ENCODE measurements around the gene KLHL21.
"Not testable (repeated sequence)": the region's sequence is repeated elsewhere in the genome, so short reads cannot be mapped to it uniquely, and the experiment has no call there.

Gene KLHL21

GRCh38 chr1:6624710-6625583 is 22.3 kb upstream of the KLHL21 start, which contains the start of gene THAP3:
TSS of gene THAP3 (plus strand) at chr1:6624868. CDS start at chr1:6625219, 351 bp downstream.
- peak; percentile 95 for DNase-seq (ENCODE audit: low spot score)

DNA sequence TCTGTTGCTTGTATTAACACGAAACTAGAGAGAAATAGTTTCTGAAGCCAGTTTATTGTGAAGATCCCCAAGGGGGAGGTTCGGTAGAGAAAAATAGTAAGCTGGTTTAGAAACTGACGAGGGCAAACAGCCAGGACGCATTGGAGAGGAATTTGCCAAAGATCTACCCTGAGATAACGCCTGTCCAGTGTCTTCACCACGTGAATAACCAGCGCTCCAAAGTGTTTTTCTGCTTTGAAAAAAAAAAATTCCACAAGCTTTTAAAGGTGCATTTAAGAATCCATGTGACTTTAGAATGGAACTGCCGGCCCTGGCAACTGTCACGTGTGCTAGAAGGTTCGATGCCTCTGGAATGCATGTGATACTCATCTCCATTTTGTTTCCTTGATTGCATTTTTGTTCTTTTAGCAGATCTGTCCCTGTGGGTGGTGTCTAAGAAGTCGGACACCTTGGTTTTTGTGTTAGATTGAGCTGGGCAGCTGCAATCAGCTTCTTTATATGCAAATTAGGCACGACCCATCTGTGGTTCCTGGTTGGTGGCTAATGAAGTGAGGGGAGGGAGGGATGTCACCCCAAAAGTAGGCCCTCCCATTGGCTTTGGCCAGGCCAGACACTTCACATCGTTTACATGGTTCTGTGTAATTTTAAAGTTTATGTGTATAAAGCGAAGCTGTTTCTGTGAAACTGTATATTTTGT is 20.7 kb upstream of the KLHL21 start:
- no peak for DNase-seq (ENCODE audit: low spot score)

DNA sequence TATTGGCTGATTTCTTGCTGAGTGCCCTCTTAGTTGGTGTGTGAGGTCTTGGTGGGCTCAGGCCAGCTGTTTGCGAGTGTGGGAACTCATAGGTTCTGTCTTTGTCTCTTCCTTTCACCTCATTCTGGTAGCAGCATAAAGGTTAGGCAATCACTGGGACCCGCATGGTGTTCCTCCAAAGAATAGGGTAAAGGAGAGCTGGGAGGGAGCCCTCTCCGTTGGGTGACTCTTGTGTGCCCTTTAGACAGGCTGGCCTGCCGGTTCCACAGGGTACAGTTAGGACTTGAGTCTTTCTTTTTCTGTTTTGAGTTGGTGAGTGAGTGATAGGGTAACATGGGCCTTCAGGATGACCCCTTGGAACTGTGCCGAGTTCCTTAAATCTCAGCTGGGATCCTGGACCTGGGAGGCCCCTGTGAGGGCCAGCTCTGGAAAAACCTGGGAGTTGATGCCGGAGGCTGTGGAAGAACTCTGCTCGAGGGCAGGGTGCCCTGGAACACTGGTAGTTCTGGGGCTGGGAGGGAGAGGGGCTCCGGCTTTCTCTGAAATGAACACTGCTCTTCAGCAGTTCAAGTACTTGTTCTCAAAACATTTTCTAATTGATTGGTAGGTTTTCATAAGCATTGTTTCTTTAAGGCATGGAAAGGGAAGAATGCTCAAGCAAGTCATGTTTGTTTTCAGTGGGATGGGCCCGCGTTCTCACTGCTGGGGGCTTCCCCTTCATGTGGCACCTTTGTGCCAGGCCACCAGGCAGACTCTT is 19.9 kb upstream of the KLHL21 start:
- no peak for DNase-seq (ENCODE audit: low spot score)

DNA sequence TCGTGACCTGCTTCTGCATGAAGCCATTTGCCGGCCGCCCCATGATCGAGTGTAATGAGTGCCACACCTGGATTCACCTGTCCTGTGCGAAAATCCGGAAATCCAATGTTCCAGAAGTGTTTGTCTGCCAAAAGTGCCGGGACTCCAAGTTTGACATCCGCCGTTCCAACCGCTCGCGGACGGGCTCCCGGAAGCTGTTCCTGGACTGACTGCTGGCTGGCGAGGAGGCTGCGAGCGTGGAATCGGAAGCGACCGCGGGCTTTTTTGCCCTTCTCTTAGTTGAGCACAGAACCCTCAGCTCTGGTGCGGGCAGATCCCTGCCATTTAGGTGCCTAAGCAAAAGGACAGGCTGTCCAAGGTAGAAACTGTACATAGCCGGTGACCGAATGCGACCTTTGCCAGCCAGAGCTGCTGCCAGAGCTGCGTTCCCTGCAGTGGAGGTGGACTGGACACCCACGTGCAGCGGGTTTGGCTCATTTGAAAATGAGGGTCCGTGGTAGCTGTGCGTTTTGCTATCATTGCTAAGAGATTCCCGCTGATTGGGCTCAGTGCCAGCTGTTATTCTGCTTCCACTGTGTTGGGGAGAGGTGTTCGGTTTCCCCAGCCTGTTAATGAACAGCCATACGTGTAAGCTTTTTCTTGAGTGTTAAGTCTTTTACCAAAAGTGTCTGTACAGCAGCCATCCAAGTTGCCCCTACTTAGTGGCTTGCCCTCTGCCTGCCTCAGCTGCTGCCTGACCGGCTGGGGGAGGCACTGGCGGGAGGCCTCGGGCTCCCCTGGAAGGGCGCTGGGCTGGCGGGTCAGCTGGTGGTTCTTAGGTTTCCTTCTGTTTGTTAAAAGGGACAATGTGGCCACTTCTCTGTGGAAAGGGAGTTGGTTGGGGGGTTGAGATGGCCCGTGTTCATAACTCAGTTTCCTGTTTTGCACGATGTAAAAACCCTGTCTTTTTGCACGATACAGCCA is 19.0 kb upstream of the KLHL21 start:
- no peak for DNase-seq (ENCODE audit: low spot score)

DNA sequence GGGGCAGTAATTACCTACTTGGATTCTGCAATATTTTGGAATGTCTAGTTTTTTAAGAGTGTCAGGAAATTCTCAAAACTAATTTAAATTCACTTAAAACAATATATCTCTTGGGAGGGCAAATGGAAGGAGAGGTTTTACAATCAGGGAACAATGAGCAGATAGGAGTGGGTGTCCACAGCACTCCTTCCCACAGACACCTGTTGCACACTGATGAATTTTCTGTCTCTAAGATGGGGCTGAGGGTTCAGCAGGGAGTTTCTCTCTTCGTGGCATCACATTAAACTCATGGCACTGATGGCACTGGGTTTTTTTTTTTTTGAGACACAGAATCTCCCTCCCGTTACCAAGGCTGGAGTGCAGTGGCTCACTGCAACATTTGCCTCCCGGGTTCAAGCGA is 16.4 kb upstream of the KLHL21 start:
- no peak for DNase-seq (ENCODE audit: low spot score)

DNA sequence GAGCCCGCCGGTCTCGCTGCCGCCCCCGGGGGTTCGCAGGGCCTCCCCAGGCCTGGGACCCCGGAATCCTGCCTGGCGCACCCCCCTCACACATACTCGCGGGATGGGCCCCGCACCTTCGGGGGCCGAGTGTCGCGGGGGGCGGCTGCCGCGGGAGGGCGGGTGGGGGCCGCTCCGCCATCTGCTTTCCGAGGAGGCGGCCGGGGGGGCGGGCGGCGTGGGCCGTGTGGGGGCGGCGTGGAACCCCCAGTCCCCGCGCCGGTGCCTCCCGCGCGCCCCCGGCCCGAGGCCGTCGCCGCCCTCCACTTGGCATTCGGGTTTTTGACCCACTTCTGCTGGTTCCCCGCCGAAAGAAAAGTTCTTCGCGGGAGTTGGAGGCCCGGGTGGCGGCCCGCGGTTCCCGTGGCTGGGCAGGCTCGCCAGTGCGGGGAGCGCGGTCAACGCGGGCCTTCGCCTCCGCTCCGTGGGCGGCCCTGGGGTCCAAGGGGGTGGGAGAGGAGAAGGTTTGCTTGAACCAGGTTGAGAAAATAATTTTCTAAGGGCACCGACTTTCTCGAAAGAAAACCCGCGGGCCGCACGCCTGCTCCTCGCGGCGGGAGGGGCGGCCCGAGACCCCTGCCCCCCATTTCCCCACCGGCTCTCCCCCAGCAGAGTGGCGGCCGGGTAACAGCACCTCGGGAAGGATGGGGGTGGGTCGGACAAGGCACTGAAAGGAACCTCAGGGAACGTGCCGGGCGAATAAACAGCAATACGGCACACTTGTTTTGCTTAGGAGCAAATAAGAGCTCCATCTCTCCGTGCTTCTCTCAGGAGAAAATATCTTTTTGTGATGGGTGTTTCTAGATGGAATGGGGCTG is 12.5 kb upstream of the KLHL21 start:
- no peak for DNase-seq (ENCODE audit: low spot score)

DNA sequence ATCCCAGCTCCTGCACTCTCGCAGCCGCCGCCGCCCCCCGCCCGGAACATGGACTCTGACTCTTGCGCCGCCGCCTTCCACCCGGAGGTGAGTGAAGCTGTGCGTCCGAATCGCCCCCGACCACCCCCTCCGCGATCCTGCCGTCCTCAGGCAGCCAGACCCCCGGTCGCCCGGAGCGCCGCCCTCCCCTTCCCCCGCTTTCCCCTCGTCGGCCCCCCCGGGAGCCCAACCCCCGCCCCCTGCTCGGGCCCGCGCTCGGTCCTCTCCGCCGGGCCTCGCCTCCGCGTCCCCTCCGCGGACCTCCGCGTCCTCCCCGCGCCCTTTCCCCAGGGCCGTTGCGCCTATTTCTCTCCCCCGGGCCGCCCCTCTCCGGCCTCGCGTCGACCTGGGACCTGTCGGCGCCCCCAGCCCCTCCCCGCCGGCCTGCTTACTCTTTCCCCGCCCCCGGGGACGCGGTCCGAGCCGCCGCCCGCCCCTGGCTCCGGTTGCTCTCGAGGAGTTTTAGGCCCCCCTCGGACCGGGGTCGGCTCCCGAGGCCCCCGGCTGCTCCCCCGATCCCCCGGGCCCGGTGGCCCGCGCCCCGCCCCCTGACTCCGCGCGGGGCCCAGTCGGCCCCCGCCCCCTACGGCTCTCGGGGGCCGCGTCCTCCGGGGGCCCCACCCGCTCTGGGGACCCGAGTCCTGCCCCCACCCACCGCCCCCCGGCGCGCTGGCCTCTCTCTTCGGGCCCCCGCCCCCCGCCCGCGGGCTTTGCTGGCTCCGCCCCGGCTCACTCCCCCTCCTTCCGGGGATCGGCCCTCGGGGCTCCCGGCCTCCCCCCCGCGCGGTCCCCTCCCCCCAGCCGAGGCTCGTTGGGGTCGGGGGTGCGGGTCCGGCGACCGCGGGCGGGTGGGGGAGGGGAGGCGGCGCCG is 11.6 kb upstream of the KLHL21 start:
- peak; percentile 71 for DNase-seq (ENCODE audit: low spot score)

DNA sequence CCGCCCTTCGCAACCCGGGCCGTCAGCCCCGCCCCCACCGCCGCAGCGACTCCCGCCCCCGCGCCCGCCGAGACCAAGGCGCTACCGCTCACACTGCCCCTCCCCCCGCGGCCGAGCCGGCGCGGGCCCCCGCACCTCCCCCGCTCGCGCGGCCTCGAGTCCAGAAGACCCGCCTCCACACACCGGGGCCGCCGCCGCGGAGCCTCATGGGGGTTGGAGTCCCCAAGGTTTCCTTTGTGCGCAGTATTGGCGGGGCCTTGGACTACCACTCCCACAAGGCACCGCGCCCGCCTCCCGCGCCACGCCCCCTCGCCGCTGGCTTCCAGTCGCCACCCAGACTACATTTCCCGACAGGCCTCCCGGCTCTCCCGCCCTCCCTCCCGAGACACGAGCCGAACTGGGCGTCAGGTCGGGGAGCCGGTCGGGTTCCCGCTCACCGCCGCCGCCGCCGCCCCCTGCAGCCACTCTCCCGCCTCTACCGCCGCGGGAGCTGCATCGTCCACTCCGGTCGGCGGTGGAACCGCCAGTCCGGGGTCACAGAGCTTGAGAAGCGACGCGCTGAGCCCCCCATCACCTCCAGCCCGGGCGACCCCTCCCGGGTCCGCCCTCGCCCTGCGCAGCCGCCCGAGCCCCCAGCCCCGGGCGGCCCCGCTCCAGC is 10.8 kb upstream of the KLHL21 start, which contains the start of gene PHF13:
TSS of gene PHF13 (plus strand) at position 371 of the 658 bp plus-strand sequence. CDS start 336 bp downstream, outside the sequence.
- peak; percentile 100 for DNase-seq (ENCODE audit: low spot score)

DNA sequence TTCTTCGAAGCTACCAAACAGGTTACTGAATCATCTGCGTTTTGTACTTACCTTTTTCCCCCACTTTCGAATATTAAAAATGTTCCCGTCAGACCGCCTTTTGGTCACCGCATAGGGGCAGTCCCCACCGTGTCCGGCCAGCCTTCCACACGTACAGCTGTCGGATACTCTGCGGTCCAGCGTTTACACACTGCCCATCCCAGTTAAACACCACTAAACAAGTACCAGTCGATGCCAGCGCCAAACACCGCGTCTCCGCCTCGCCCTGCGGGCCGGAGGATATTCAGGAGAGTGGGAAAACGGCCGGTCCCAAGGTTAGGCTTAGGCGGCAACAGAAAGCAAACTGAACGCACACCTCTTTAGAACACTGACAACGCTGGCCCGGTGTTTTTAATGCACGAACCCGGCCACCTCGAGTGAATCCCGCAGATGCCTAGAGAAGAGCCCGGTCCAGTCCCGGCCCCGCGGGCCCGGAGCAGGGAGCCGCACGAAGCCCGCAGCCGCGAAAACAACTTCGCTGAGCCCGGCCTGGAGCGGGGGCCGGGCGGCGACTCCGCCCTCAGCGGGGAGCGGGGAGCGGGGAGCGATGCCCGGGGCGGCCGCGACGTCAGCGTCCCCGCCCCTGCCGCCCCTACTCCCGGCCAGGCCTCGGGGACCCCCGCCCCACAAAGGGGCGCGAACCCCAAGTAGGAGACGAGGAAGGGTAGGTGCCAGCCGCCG is 10.1 kb upstream of the KLHL21 start:
- DNase-seq (ENCODE audit: low spot score): no peak

DNA sequence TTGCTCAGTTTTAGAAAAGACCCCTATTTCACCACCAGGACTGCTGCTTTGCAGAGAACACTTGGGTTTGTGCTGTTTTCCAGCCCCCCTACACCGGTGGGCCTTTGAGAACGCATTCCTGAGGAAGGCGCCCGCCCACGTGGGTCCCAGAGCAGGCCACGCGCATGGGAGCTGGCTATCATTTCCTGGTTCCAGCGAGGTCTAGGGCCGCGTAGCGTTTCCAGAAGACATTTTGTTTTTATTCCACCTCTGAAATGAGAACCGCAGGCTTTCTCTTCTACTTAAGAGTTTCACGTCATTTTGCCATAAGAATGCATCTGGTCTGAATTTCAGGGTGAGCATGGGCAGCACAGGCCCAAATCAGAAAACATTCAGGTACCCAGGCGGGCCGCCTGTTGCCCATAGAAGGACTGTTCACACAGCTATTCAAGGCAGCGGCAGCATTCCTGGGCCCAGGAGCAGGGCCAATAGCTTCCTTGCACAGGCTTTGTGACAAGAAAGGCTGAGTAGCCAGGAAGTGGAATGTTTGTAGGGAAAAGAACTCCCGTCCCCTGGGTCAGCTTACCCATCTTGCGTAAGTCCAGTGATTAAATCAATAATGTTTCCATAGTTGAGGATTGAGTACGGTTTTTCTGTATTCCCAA is 1.4 kb upstream of the KLHL21 start:
- DNase-seq (ENCODE audit: low spot score): peak; percentile 76

DNA sequence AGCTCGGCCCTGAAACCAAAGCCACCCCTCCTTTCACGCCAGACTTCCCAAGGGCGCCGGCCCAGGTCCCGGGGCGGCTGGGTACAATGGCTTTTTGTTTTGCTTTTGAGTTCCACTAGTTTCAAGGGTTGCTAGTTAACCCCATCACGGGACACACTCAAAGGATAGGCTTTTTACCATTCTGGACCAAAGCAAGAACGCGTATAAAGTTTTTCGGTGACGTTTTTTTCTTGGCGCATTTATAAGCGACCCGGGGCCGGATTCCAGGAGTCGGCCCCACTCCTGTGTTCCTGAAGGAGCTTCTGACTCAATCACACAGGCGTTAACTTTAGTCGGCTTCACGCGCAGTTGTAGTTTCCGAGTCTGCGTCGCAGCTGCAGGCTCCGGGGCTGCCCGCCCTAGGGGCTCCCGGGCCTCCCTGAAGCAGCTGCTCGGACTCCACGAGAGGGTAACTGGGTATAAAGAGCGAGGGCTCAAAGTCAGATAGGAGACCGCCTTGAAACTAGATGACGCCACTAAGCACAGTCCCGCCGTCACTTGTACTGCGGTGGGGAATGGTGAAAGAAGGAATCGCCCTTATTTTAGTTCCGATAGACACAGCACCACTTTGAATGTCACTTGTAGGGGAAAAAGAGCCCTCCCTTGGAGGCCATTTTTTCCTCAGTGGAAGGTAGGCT is 707 bp upstream of the KLHL21 start:
- peak; percentile 69 for DNase-seq (ENCODE audit: low spot score)

GRCh38 chr1:6601923-6602668 is 573 bp downstream of the KLHL21 start:
- DNase-seq (ENCODE audit: low spot score): peak; percentile 70

DNA sequence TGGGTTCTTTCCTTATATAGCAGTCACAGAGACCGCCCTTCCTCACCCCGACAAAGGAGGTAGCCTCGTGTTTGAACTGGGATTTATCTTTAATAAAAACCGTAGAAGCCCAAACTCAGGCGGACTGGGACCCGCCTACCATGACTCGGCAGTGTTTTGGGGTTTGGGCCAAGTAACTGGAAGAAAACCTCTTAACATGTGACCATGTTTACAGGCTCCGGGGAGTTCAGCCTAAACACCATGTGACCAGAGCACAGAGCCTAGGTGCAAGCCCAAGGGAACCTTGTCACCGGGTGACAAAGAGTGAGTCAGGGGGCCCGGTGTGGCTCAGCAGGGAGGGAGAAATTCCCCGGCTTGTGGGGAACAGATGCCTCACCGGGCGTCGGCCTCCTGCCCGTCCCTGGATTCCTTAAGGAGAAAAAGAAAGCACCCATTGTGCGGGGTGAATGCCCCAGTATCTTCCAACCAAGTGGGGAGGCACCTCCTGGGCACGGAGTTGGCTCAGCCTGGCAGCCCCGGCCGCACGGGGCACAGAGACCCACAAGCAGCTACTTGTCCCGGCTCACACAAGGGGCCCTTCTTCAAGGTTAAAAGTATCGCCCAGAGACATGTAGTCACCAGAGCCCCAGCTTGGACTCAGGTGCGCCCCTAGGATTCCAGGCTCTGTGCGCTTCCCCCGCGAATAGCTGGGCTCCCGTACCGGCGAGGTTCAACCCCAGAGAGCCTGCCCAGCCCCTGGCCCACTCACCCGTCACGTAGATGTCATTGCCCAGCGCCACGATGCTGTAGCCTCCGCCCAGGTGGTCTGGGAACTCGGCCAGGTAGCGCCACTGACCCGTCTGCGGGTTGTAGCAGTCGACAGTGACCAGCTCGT is 1.4 kb downstream of the KLHL21 start:
- peak; percentile 57 for DNase-seq (ENCODE audit: low spot score)

GRCh38 chr1:6600410-6601048 is 2.1 kb downstream of the KLHL21 start:
- DNase-seq (ENCODE audit: low spot score): no peak

GRCh38 chr1:6599991-6600390 is 2.7 kb downstream of the KLHL21 start:
- DNase-seq (ENCODE audit: low spot score): not testable (repeated sequence)

Data from ecto neural progenitor cell (in vitro differentiated cells).